HG03159 (cell line): ENCODE measurements around the gene CACNA2D3.
"Not testable (repeated sequence)": the region's sequence is repeated elsewhere in the genome, so short reads cannot be mapped to it uniquely, and the experiment has no call there.

Experiments
- ATAC-seq: cut with Tn5 transposase; IDR thresholded peaks from one replicate; pipeline ENCODE4 v1.9.1; 2021; ENCODE audit warnings: mild to moderate bottlenecking, moderate library complexity; ENCODE audit not compliant: unreplicated experiment

The CACNA2D3 gene

GRCh38 chr3:54600441-54601204, 478.3 kb downstream of the CACNA2D3 start:
- ATAC-seq = no peak

GRCh38 chr3:54604495-54604894, 482.1 kb downstream of the CACNA2D3 start:
- no peak for ATAC-seq

- ATAC-seq = no peak
These were observed 485.7 kb downstream of the CACNA2D3 start for GRCh38 chr3:54608041-54608440.

- ATAC-seq = no peak
These were observed 496.7 kb downstream of the CACNA2D3 start for GRCh38 chr3:54619053-54619452.

GRCh38 chr3:54619531-54619930, 497.2 kb downstream of the CACNA2D3 start:
- no peak for ATAC-seq

GRCh38 chr3:54621184-54621583, 498.8 kb downstream of the CACNA2D3 start:
- no peak for ATAC-seq

GRCh38 chr3:54622678-54623077, 500.3 kb downstream of the CACNA2D3 start:
- ATAC-seq = no peak

GRCh38 chr3:54625805-54626787, 503.7 kb downstream of the CACNA2D3 start:
- ATAC-seq = no peak

GRCh38 chr3:54628888-54629441, 506.6 kb downstream of the CACNA2D3 start:
- no peak for ATAC-seq

GRCh38 chr3:54630101-54630623, 507.8 kb downstream of the CACNA2D3 start:
- no peak for ATAC-seq

GRCh38 chr3:54631001-54631400, 508.6 kb downstream of the CACNA2D3 start:
- ATAC-seq = not testable (repeated sequence)

- ATAC-seq = no peak
These were observed 509.4 kb downstream of the CACNA2D3 start for GRCh38 chr3:54631516-54632325.

- ATAC-seq = no peak
These were observed 509.9 kb downstream of the CACNA2D3 start for GRCh38 chr3:54632326-54632665.

- no peak for ATAC-seq
These were observed 510.5 kb downstream of the CACNA2D3 start for GRCh38 chr3:54632834-54633233.

GRCh38 chr3:54633444-54634121, 511.2 kb downstream of the CACNA2D3 start:
- no peak for ATAC-seq

GRCh38 chr3:54634122-54634469, 511.7 kb downstream of the CACNA2D3 start:
- ATAC-seq = no peak

GRCh38 chr3:54639790-54640372, 517.5 kb downstream of the CACNA2D3 start:
- ATAC-seq = not testable (repeated sequence)

GRCh38 chr3:54641226-54642014, 519.1 kb downstream of the CACNA2D3 start:
- ATAC-seq = no peak

- no peak for ATAC-seq
These were observed 519.8 kb downstream of the CACNA2D3 start for GRCh38 chr3:54642147-54642546.
